Muscle of leg (tissue), 11 donors: ENCODE data around the gene POU5F1. TPM values are rescaled to one million over a fixed set of nuclear protein-coding genes. Genes with fewer than 3 reads are reported as not detected.
"Not testable (repeated sequence)": the region's sequence is repeated elsewhere in the genome, so short reads cannot be mapped to it uniquely, and the experiment has no call there.

Experiments used
- DNase-seq: peaks from one replicate; pipeline ENCODE4 v3.0.0; 2013
- H3K27ac ChIP-seq: one replicate; pipeline ENCODE4 v1.5.1; 2013; ENCODE audit warnings: mild to moderate bottlenecking, low read length, control low read depth
- H3K27me3 ChIP-seq: one replicate; pipeline ENCODE4 v1.6.1; 2013; ENCODE audit warnings: low read length; ENCODE audit not compliant: control insufficient read depth, insufficient read depth
- H3K36me3 ChIP-seq: one replicate; pipeline ENCODE4 v1.6.1; 2013; ENCODE audit warnings: low read length; ENCODE audit not compliant: control insufficient read depth, insufficient read depth
- H3K4me1 ChIP-seq: one replicate; pipeline ENCODE4 v1.6.1; 2013; ENCODE audit warnings: low read length; ENCODE audit not compliant: control insufficient read depth, insufficient read depth
- H3K4me3 ChIP-seq: one replicate; pipeline ENCODE4 v1.5.1; 2013; ENCODE audit warnings: low read length, control low read depth
- H3K9me3 ChIP-seq: replicated peaks from 2 replicates; pipeline ENCODE4 v1.6.1; 2013; ENCODE audit warnings: low read depth, low read length; ENCODE audit not compliant: control insufficient read depth
- WGBS: methylation state at CpG from one replicate; pipeline ENCODE4 v1.1.5; 2013; ENCODE audit warnings: missing lambda C conversion rate; ENCODE audit not compliant: insufficient coverage; 5-methylcytosine and 5-hydroxymethylcytosine counted together
- polyA plus RNA-seq, 8 donors: library from polyadenylated mRNA; unstranded; fragments of 120-200 nt; gene quantifications; one replicate each; pipeline versions ENCODE4 v1.2.1 to v1.2.3, GENCODE V29; 2013; ENCODE audit warnings: inconsistent platforms in 1 of 8, low replicate concordance in 1 of 8; ENCODE audit not compliant: insufficient read length in 8 of 8, insufficient read depth in 1 of 8
- total RNA-seq: library from RNA; stranded (reverse); fragments of 120-200 nt; gene quantifications from one replicate; pipeline ENCODE4 v1.2.4, GENCODE V29; 2013

Gene POU5F1
- total and polyA plus RNA-seq, 9 donors, result 0.13 to 1.3 (median 0.44) TPM

GRCh38 chr6:31192431-31193105 lies 22.1 kb upstream of the POU5F1 start:
- H3K27ac ChIP-seq, H3K4me1 ChIP-seq, H3K4me3 ChIP-seq, H3K27me3 ChIP-seq, H3K36me3 ChIP-seq, H3K9me3 ChIP-seq: not testable (repeated sequence)
- DNase-seq, result peak; percentile 79
- 51% methylated on average over 9 of the region's 10 CpGs for WGBS

GRCh38 chr6:31190488-31190887 lies 20.0 kb upstream of the POU5F1 start:
- no peaks in the 10 kb centered on the region for H3K9me3 ChIP-seq

GRCh38 chr6:31189223-31189622 lies 18.7 kb upstream of the POU5F1 start:
- H3K9me3 ChIP-seq, result not testable (repeated sequence)
- WGBS, result 86% methylated on average over 1 of the region's 3 CpGs

More at GRCh38 chr6:31190488-31190887, 20.0 kb upstream of the POU5F1 start:
- 59% methylated on average over 3 of the region's 4 CpGs for WGBS
- no peak for DNase-seq
- Histone ChIP-seq H3K27ac (no peak overlapping the region), H3K36me3 (no peaks in the 10 kb centered on the region), H3K4me3 (no peak overlapping the region), H3K27me3 (no peaks in the 10 kb centered on the region), H3K4me1 (no peaks in the 10 kb centered on the region)

GRCh38 chr6:31187780-31188194 lies 17.3 kb upstream of the POU5F1 start:
- Histone ChIP-seq H3K4me1 (no peaks in the 10 kb centered on the region), H3K36me3 (no peaks in the 10 kb centered on the region), H3K27me3 (no peaks in the 10 kb centered on the region), H3K27ac (no peak overlapping the region), H3K4me3 (no peak overlapping the region), H3K9me3 (no peaks in the 10 kb centered on the region)
- no peak for DNase-seq
- 92% methylated on average over 2 of the region's 5 CpGs for WGBS

More at GRCh38 chr6:31189223-31189622, 18.7 kb upstream of the POU5F1 start:
- DNase-seq, H3K27me3 ChIP-seq, H3K4me1 ChIP-seq, H3K27ac ChIP-seq, H3K4me3 ChIP-seq, H3K36me3 ChIP-seq: not testable (repeated sequence)

GRCh38 chr6:31186052-31186734 lies 15.7 kb upstream of the POU5F1 start:
- peak; percentile 25 for DNase-seq
- no peaks in the 10 kb centered on the region for H3K36me3 ChIP-seq
- H3K4me1 ChIP-seq, result no peaks in the 10 kb centered on the region
- H3K27ac ChIP-seq, result no peak overlapping the region
- WGBS, result 56% methylated on average over 11 of the region's 24 CpGs
- no peak overlapping the region for H3K4me3 ChIP-seq
- H3K27me3 ChIP-seq, result no peaks in the 10 kb centered on the region
- no peaks in the 10 kb centered on the region for H3K9me3 ChIP-seq

GRCh38 chr6:31185695-31186051 lies 15.2 kb upstream of the POU5F1 start:
- not testable (repeated sequence) for H3K27ac ChIP-seq, H3K4me1 ChIP-seq, H3K27me3 ChIP-seq, H3K36me3 ChIP-seq, DNase-seq, H3K9me3 ChIP-seq, H3K4me3 ChIP-seq
- WGBS, result 17% methylated on average over 1 of the region's 4 CpGs

GRCh38 chr6:31183859-31184258 lies 13.4 kb upstream of the POU5F1 start:
- 52% methylated on average over 3 of the region's 6 CpGs for WGBS
- H3K4me1 ChIP-seq, H3K27me3 ChIP-seq, H3K9me3 ChIP-seq, H3K36me3 ChIP-seq, DNase-seq, H3K4me3 ChIP-seq, H3K27ac ChIP-seq: not testable (repeated sequence)

- not testable (repeated sequence) for H3K4me3 ChIP-seq, H3K4me1 ChIP-seq, H3K27me3 ChIP-seq, H3K9me3 ChIP-seq, H3K27ac ChIP-seq, DNase-seq, H3K36me3 ChIP-seq
- WGBS, result 83% methylated on average over 1 of the region's 2 CpGs
These were observed 12.8 kb upstream of the POU5F1 start for GRCh38 chr6:31183287-31183686.

GRCh38 chr6:31180500-31180899 lies 10.0 kb upstream of the POU5F1 start:
- 57% methylated on average over 19 of the region's 26 CpGs for WGBS
- Histone ChIP-seq H3K4me3 (peak overlapping the region; percentile 18), H3K36me3 (no peaks in the 10 kb centered on the region), H3K4me1 (peaks cover 6% of the 10 kb centered on the region), H3K27ac (no peak overlapping the region), H3K27me3 (no peaks in the 10 kb centered on the region), H3K9me3 (no peaks in the 10 kb centered on the region)
- peak; percentile 83 for DNase-seq

- DNase-seq, result no peak
- 92% methylated on average over 5 of the region's 8 CpGs for WGBS
- H3K27me3 ChIP-seq, result no peaks in the 10 kb centered on the region
- H3K9me3 ChIP-seq, result no peaks in the 10 kb centered on the region
- H3K36me3 ChIP-seq, result no peaks in the 10 kb centered on the region
- peaks cover 13% of the 10 kb centered on the region for H3K4me1 ChIP-seq
- no peak overlapping the region for H3K4me3 ChIP-seq
- H3K27ac ChIP-seq, result no peak overlapping the region
These were observed 9.4 kb upstream of the POU5F1 start for GRCh38 chr6:31179896-31180295.
